Parathyroid adenoma (tissue), 2 donors: Measurements from ENCODE around the gene TMBIM6.
"Not testable (repeated sequence)": the region's sequence is repeated elsewhere in the genome, so short reads cannot be mapped to it uniquely, and the experiment has no call there.

Experiments
- H2AFZ ChIP-seq: fragments of 300-600 bp; sonication (generic); one replicate; pipeline ENCODE4 v1.7.0; 2017; ENCODE audit warnings: antibody characterized with exemption, mild to moderate bottlenecking
- H3K27ac ChIP-seq: fragments of 300-600 bp; sonication (generic); one replicate; pipeline ENCODE4 v1.7.0; 2017
- H3K27me3 ChIP-seq: fragments of 300-600 bp; sonication (generic); one replicate; pipeline ENCODE4 v1.7.0; 2017; ENCODE audit warnings: low read length; ENCODE audit not compliant: control insufficient read depth, insufficient read depth
- H3K36me3 ChIP-seq: fragments of 300-600 bp; sonication (generic); one replicate; pipeline ENCODE4 v1.7.0; 2017; ENCODE audit warnings: low read length; ENCODE audit not compliant: control insufficient read depth, insufficient read depth
- H3K4me1 ChIP-seq: fragments of 300-600 bp; sonication (generic); one replicate; pipeline ENCODE4 v1.7.0; 2017; ENCODE audit warnings: control low read depth
- H3K4me2 ChIP-seq: fragments of 300-600 bp; sonication (generic); one replicate; pipeline ENCODE4 v1.7.0; 2017; ENCODE audit warnings: low read length
- H3K4me3 ChIP-seq: fragments of 300-600 bp; sonication (generic); one replicate; pipeline ENCODE4 v1.7.0; 2017; ENCODE audit warnings: low read depth, low read length
- H3K79me2 ChIP-seq: fragments of 300-600 bp; sonication (generic); one replicate; pipeline ENCODE4 v1.7.0; 2017; ENCODE audit warnings: control low read depth
- H3K9ac ChIP-seq: fragments of 300-600 bp; sonication (generic); one replicate; pipeline ENCODE4 v1.7.0; 2017; ENCODE audit warnings: mild to moderate bottlenecking
- H3K9me3 ChIP-seq: fragments of 300-600 bp; sonication (generic); one replicate; pipeline ENCODE4 v1.7.0; 2017; ENCODE audit warnings: low read length; ENCODE audit not compliant: control insufficient read depth
- CTCF ChIP-seq: fragments of 300-600 bp; sonication (generic); IDR thresholded peaks from one replicate; pipeline ENCODE4 v1.7.0; 2017; ENCODE audit warnings: antibody characterized with exemption, mild to moderate bottlenecking
- donor health status: primary hyperparathyroidism.

TMBIM6 gene

DNA sequence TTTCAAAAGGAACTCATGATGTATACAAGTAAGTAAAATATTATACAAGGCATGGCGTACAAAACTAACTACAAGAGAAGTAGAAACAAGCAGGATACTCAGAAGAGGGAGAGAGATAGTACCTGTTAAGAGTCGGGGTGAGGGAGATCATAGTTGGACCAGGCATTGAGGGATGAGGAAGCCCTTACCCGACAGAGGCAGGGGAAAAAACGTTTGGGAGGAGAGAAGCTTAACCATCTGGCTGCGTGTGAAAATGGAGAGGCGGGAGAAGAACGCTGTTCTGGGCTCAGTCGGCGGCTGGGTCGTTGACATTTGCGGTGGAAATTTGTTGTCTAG is 33.6 kb upstream of the TMBIM6 start:
- Histone ChIP-seq H3K27me3 (no peaks in the 10 kb centered on the region), H3K27ac (no peak overlapping the region), H3K36me3 (no peaks in the 10 kb centered on the region), H2AFZ (peak overlapping the region; percentile 82), H3K9me3 (no peaks in the 10 kb centered on the region), H3K4me3 (peak overlapping the region; percentile 61), H3K4me1 (peaks cover 8% of the 10 kb centered on the region), H3K9ac (no peak overlapping the region), H3K79me2 (no peaks in the 10 kb centered on the region), H3K4me2 (peak overlapping the region; percentile 47)
- no peak for TF ChIP-seq CTCF

DNA sequence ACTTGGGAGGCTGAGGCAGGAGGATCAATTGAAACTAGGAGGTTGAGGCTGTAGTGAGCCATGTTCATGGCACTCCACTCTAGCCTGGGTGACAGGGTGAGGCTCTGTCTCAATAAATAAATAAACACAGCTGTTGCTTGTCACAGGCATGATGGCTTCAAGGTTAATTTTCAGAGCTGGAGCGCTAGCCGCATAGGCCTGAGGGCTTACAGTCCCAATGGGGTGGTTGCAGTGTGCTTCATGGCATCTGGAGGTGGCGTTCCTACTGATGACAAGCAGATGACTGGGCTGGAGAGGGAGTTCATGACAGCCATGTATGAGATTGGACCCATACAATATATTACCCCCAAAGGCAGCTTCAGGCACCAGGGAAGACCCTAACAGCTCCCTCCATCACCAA is 32.5 kb upstream of the TMBIM6 start:
- Histone ChIP-seq H2AFZ (no peak overlapping the region), H3K4me2 (no peak overlapping the region), H3K36me3 (no peaks in the 10 kb centered on the region), H3K4me1 (peaks cover 8% of the 10 kb centered on the region), H3K9me3 (no peaks in the 10 kb centered on the region), H3K27ac (no peak overlapping the region), H3K9ac (no peak overlapping the region), H3K27me3 (no peaks in the 10 kb centered on the region), H3K4me3 (no peak overlapping the region), H3K79me2 (no peaks in the 10 kb centered on the region)
- TF ChIP-seq CTCF = no peak

GRCh38 chr12:49713952-49714351 is 27.4 kb upstream of the TMBIM6 start:
- not testable (repeated sequence) for H3K9me3 ChIP-seq, H3K79me2 ChIP-seq, H2AFZ ChIP-seq, H3K9ac ChIP-seq, H3K27me3 ChIP-seq, H3K4me2 ChIP-seq, H3K36me3 ChIP-seq, H3K4me1 ChIP-seq, H3K4me3 ChIP-seq, H3K27ac ChIP-seq

- Histone ChIP-seq H2AFZ (no peak overlapping the region), H3K4me3 (no peak overlapping the region), H3K9ac (no peak overlapping the region), H3K4me2 (no peak overlapping the region), H3K4me1 (no peaks in the 10 kb centered on the region), H3K27me3 (no peaks in the 10 kb centered on the region), H3K9me3 (no peaks in the 10 kb centered on the region), H3K79me2 (no peaks in the 10 kb centered on the region), H3K36me3 (no peaks in the 10 kb centered on the region), H3K27ac (no peak overlapping the region)
- TF ChIP-seq CTCF = no peak
Measured at GRCh38 chr12:49716553-49716952, 24.8 kb upstream of the TMBIM6 start.

- H3K4me3 ChIP-seq, H3K36me3 ChIP-seq, H2AFZ ChIP-seq, H3K9me3 ChIP-seq, H3K27ac ChIP-seq, H3K9ac ChIP-seq, H3K4me1 ChIP-seq, H3K4me2 ChIP-seq, H3K79me2 ChIP-seq, H3K27me3 ChIP-seq: not testable (repeated sequence)
Measured at GRCh38 chr12:49717800-49718199, 23.6 kb upstream of the TMBIM6 start.

GRCh38 chr12:49720214-49720613 is 21.1 kb upstream of the TMBIM6 start:
- no peak overlapping the region for H3K4me3 ChIP-seq
- no peak overlapping the region for H2AFZ ChIP-seq
- TF ChIP-seq CTCF = no peak
- no peaks in the 10 kb centered on the region for H3K4me1 ChIP-seq
- no peak overlapping the region for H3K9ac ChIP-seq
- H3K27ac ChIP-seq = no peak overlapping the region
- H3K36me3 ChIP-seq = no peaks in the 10 kb centered on the region
- H3K9me3 ChIP-seq = no peaks in the 10 kb centered on the region
- H3K79me2 ChIP-seq = no peaks in the 10 kb centered on the region
- no peaks in the 10 kb centered on the region for H3K27me3 ChIP-seq
- no peak overlapping the region for H3K4me2 ChIP-seq

- H3K79me2 ChIP-seq, H2AFZ ChIP-seq, H3K4me3 ChIP-seq, H3K36me3 ChIP-seq, H3K27me3 ChIP-seq, H3K9me3 ChIP-seq, H3K9ac ChIP-seq, H3K27ac ChIP-seq, H3K4me2 ChIP-seq, H3K4me1 ChIP-seq: not testable (repeated sequence)
Measured at GRCh38 chr12:49721355-49721754, 20.0 kb upstream of the TMBIM6 start.
